Activated naive CD8-positive, alpha-beta T cell treated with anti-CD3 and anti-CD28 coated beads, Interleukin-2, amount 10 ng/mL, durations not matched to agents 7 days and 5 days (primary cell): ENCODE data around the gene ARL16. TPM values are rescaled to one million over a fixed set of nuclear protein-coding genes. Genes with fewer than 3 reads are reported as not detected.
A peak's percentile ranks its signal among the peaks of the same experiment; 100 is the strongest.

Experiments used
- ATAC-seq: fragments of 150-1000 bp; cut with Tn5 transposase; one replicate; pipeline ENCODE4 v1.10.0; 2021; ENCODE audit warnings: low read depth, moderate library complexity
- POLR2A ChIA-PET: fragments of 350-600 bp; sonication (Branson Sonifier 250); formaldehyde crosslinking; loops from one replicate; lab custom pipeline; 2021; ENCODE audit warnings: antibody characterized with exemption; lab: Charles Lee
- DNase-seq: peaks from one replicate; pipeline ENCODE4 v3.0.0; 2021
- H3K27ac Mint-ChIP-seq: one replicate; pipeline ENCODE4 v1.8.0; 2022; ENCODE audit warnings: mild to moderate bottlenecking, mixed read lengths
- H3K27me3 Mint-ChIP-seq: one replicate; pipeline ENCODE4 v1.8.0; 2022; ENCODE audit warnings: mild to moderate bottlenecking, moderate library complexity, mixed read lengths
- H3K36me3 Mint-ChIP-seq: one replicate; pipeline ENCODE4 v1.8.0; 2021; ENCODE audit warnings: mild to moderate bottlenecking, mixed read lengths
- H3K4me1 Mint-ChIP-seq: one replicate; pipeline ENCODE4 v1.8.0; 2021; ENCODE audit warnings: mixed read lengths
- H3K4me3 Mint-ChIP-seq: one replicate; pipeline ENCODE4 v1.8.0; 2022; ENCODE audit warnings: mild to moderate bottlenecking, moderate library complexity, mixed read lengths
- H3K9me3 Mint-ChIP-seq: one replicate; pipeline ENCODE4 v1.8.0; 2021; ENCODE audit warnings: mixed read lengths
- total RNA-seq, 2 experiments: library from RNA; stranded (reverse); gene quantifications; one replicate each; pipeline ENCODE4 v1.2.3, GENCODE V29; 2021

The ARL16 gene
- total RNA-seq, 2 experiments from 2014 or later = 17.7 to 19.0 TPM

GRCh38 chr17:81696218-81696941 is 12.8 kb upstream of the ARL16 start:
- POLR2A ChIA-PET = interaction anchor here (1.3 kb wide), 1 partner anchor 13 kb away, joined by 4 read pairs; the partner anchor contains the start of genes ARL16 and HGS
- DNase-seq (no peak), ATAC-seq (no peak)
- Mint-ChIP-seq H3K27me3 (no peaks in the 10 kb centered on the region), H3K9me3 (no peaks in the 10 kb centered on the region), H3K27ac (no peak overlapping the region), H3K4me3 (no peak overlapping the region), H3K4me1 (peaks cover 9% of the 10 kb centered on the region), H3K36me3 (peaks cover 14% of the 10 kb centered on the region)

- POLR2A ChIA-PET = interaction anchor here (0.8 to 1.3 kb wide), 3 partner anchors 12 to 30 kb away, joined by 4 read pairs; partner anchors contain the start of genes ARL16 and HGS
- no peak for ATAC-seq
- no peaks in the 10 kb centered on the region for H3K27me3 Mint-ChIP-seq
- H3K27ac Mint-ChIP-seq = no peak overlapping the region
- peaks cover 6% of the 10 kb centered on the region for H3K4me1 Mint-ChIP-seq
- no peak for DNase-seq
- H3K4me3 Mint-ChIP-seq = no peak overlapping the region
- peaks cover 12% of the 10 kb centered on the region for H3K36me3 Mint-ChIP-seq
- no peaks in the 10 kb centered on the region for H3K9me3 Mint-ChIP-seq
Observed at GRCh38 chr17:81695801-81696200, 12.2 kb upstream of the ARL16 start.

GRCh38 chr17:81695211-81695610 is 11.6 kb upstream of the ARL16 start:
- Mint-ChIP-seq H3K4me3 (no peak overlapping the region), H3K27ac (no peak overlapping the region), H3K27me3 (no peaks in the 10 kb centered on the region), H3K4me1 (peaks cover 5% of the 10 kb centered on the region), H3K9me3 (no peaks in the 10 kb centered on the region), H3K36me3 (peaks cover 12% of the 10 kb centered on the region)
- ATAC-seq (no peak), DNase-seq (no peak)
- POLR2A ChIA-PET = interaction anchor here (0.8 to 1.3 kb wide), 3 partner anchors 12 to 30 kb away, joined by 4 read pairs; partner anchors contain the start of genes ARL16 and HGS

- H3K27me3 Mint-ChIP-seq = no peaks in the 10 kb centered on the region
- DNase-seq (no peak), ATAC-seq (no peak)
- no peak overlapping the region for H3K27ac Mint-ChIP-seq
- H3K36me3 Mint-ChIP-seq = peaks cover 16% of the 10 kb centered on the region
- no peak overlapping the region for H3K4me3 Mint-ChIP-seq
- no peaks in the 10 kb centered on the region for H3K9me3 Mint-ChIP-seq
- POLR2A ChIA-PET = interaction anchor here (1.1 kb wide), 1 partner anchor 29 kb away, joined by 4 read pairs; no protein-coding TSS in a partner anchor
- peaks cover 5% of the 10 kb centered on the region for H3K4me1 Mint-ChIP-seq
Observed at GRCh38 chr17:81694810-81695209, 11.2 kb upstream of the ARL16 start.

GRCh38 chr17:81693509-81694210 is 10.1 kb upstream of the ARL16 start:
- no peak overlapping the region for H3K27ac Mint-ChIP-seq
- no peaks in the 10 kb centered on the region for H3K9me3 Mint-ChIP-seq
- H3K36me3 Mint-ChIP-seq = peaks cover 13% of the 10 kb centered on the region
- no peak overlapping the region for H3K4me3 Mint-ChIP-seq
- POLR2A ChIA-PET = interaction anchor here (1.0 to 1.2 kb wide), 2 partner anchors 9 kb away, joined by 3 read pairs; partner anchors contain the start of gene MRPL12
- DNase-seq = no peak
- ATAC-seq = no peak
- H3K27me3 Mint-ChIP-seq = no peaks in the 10 kb centered on the region
- H3K4me1 Mint-ChIP-seq = peaks cover 2% of the 10 kb centered on the region

- DNase-seq (no peak), ATAC-seq (no peak)
- Mint-ChIP-seq H3K9me3 (no peaks in the 10 kb centered on the region), H3K36me3 (peaks cover 14% of the 10 kb centered on the region), H3K4me3 (no peak overlapping the region), H3K27ac (no peak overlapping the region), H3K4me1 (peaks cover 2% of the 10 kb centered on the region), H3K27me3 (no peaks in the 10 kb centered on the region)
- POLR2A ChIA-PET = interaction anchor here (0.6 kb wide), 1 partner anchor 1418 kb away, joined by 4 read pairs; no protein-coding TSS in a partner anchor
Observed at GRCh38 chr17:81691608-81692007, 8.0 kb upstream of the ARL16 start.

- Mint-ChIP-seq H3K27me3 (no peaks in the 10 kb centered on the region), H3K9me3 (no peaks in the 10 kb centered on the region), H3K36me3 (peaks cover 16% of the 10 kb centered on the region), H3K27ac (no peak overlapping the region), H3K4me3 (no peak overlapping the region), H3K4me1 (peaks cover 2% of the 10 kb centered on the region)
- no peak for DNase-seq
- ATAC-seq = no peak
- POLR2A ChIA-PET = interaction anchor here (0.6 kb wide), 1 partner anchor 1418 kb away, joined by 4 read pairs; no protein-coding TSS in a partner anchor
Observed at GRCh38 chr17:81691196-81691595, 7.6 kb upstream of the ARL16 start.

GRCh38 chr17:81690549-81690948 is 7.0 kb upstream of the ARL16 start:
- no peak overlapping the region for H3K4me3 Mint-ChIP-seq
- ATAC-seq (no peak), DNase-seq (no peak)
- no peaks in the 10 kb centered on the region for H3K27me3 Mint-ChIP-seq
- peaks cover 17% of the 10 kb centered on the region for H3K36me3 Mint-ChIP-seq
- H3K4me1 Mint-ChIP-seq = peaks cover 5% of the 10 kb centered on the region
- H3K9me3 Mint-ChIP-seq = no peaks in the 10 kb centered on the region
- POLR2A ChIA-PET = no interaction called here
- no peak overlapping the region for H3K27ac Mint-ChIP-seq

GRCh38 chr17:81690066-81690465 is 6.5 kb upstream of the ARL16 start:
- POLR2A ChIA-PET = no interaction called here
- H3K9me3 Mint-ChIP-seq = no peaks in the 10 kb centered on the region
- ATAC-seq (no peak), DNase-seq (no peak)
- H3K36me3 Mint-ChIP-seq = peaks cover 17% of the 10 kb centered on the region
- peaks cover 10% of the 10 kb centered on the region for H3K4me1 Mint-ChIP-seq
- H3K27me3 Mint-ChIP-seq = no peaks in the 10 kb centered on the region
- H3K27ac Mint-ChIP-seq = no peak overlapping the region
- H3K4me3 Mint-ChIP-seq = no peak overlapping the region

- no peaks in the 10 kb centered on the region for H3K27me3 Mint-ChIP-seq
- H3K4me3 Mint-ChIP-seq = no peak overlapping the region
- peaks cover 18% of the 10 kb centered on the region for H3K36me3 Mint-ChIP-seq
- H3K9me3 Mint-ChIP-seq = no peaks in the 10 kb centered on the region
- H3K4me1 Mint-ChIP-seq = peaks cover 17% of the 10 kb centered on the region
- ATAC-seq (no peak), DNase-seq (no peak)
- POLR2A ChIA-PET = no interaction called here
- no peak overlapping the region for H3K27ac Mint-ChIP-seq
Observed at GRCh38 chr17:81688616-81689015, 5.0 kb upstream of the ARL16 start.

- no peak overlapping the region for H3K4me3 Mint-ChIP-seq
- H3K36me3 Mint-ChIP-seq = peaks cover 18% of the 10 kb centered on the region
- H3K4me1 Mint-ChIP-seq = peaks cover 17% of the 10 kb centered on the region
- ATAC-seq (no peak), DNase-seq (no peak)
- no peaks in the 10 kb centered on the region for H3K27me3 Mint-ChIP-seq
- no peaks in the 10 kb centered on the region for H3K9me3 Mint-ChIP-seq
- H3K27ac Mint-ChIP-seq = peak overlapping the region; percentile 30
- POLR2A ChIA-PET = no interaction called here
Observed at GRCh38 chr17:81687770-81688541, 4.4 kb upstream of the ARL16 start.

GRCh38 chr17:81686614-81687013 is 3.0 kb upstream of the ARL16 start:
- no peak overlapping the region for H3K4me3 Mint-ChIP-seq
- POLR2A ChIA-PET = no interaction called here

GRCh38 chr17:81685108-81685507 is 1.5 kb upstream of the ARL16 start:
- POLR2A ChIA-PET = interaction anchor here (1.2 to 4.5 kb wide), 5 partner anchors 9 to 172 kb away, joined by 3 to 69 read pairs (median 15); partner anchors contain the start of genes ACTG1, CCDC137, MRPL12 and OXLD1
- no peak for ATAC-seq
- Mint-ChIP-seq H3K9me3 (no peaks in the 10 kb centered on the region), H3K4me1 (peaks cover 24% of the 10 kb centered on the region), H3K4me3 (peak overlapping the region; percentile 98), H3K27ac (peak overlapping the region; percentile 9), H3K27me3 (no peaks in the 10 kb centered on the region), H3K36me3 (peaks cover 15% of the 10 kb centered on the region)
- DNase-seq = no peak

More at GRCh38 chr17:81686614-81687013, 3.0 kb upstream of the ARL16 start:
- Mint-ChIP-seq H3K27ac (no peak overlapping the region), H3K4me1 (peaks cover 24% of the 10 kb centered on the region), H3K27me3 (no peaks in the 10 kb centered on the region), H3K9me3 (no peaks in the 10 kb centered on the region), H3K36me3 (peaks cover 16% of the 10 kb centered on the region)
- ATAC-seq (no peak), DNase-seq (no peak)
